ENCODE data around the gene URB2. TPM values are rescaled to one million over a fixed set of nuclear protein-coding genes. Genes with fewer than 3 reads are reported as not detected.
A peak's percentile ranks its signal among the peaks of the same experiment; 100 is the strongest.

Gene URB2
- total and polyA plus RNA-seq, 2 of the 13 experiments (the other 11 are each of a cell fraction or from before 2014, with no cell fraction given), result 4.0 to 17.6 TPM

GRCh38 chr1:229625915-229626831 lies at the start of gene URB2, which contains the start of gene TAF5L (continued):
- TF ChIP-seq MAZ (IDR thresholded peaks at IDR 0.05; ENCODE audit: borderline replicate concordance, low read depth, low read length), result peak; percentile 87
- peak; percentile 91 for TF ChIP-seq MAZ (CRISPR knock-in tag; IDR thresholded peaks at IDR 0.05; ENCODE audit: low read depth)
- TF ChIP-seq ZNF329 (CRISPR knock-in tag; IDR thresholded peaks at IDR 0.05; ENCODE audit: low read depth), result peak; percentile 40; the same call in 1 of the 2 replicates
- peak; percentile 99 for TF ChIP-seq MXI1 (IDR thresholded peaks at IDR 0.05; ENCODE audit: borderline replicate concordance, low read depth, low read length)
- TF ChIP-seq IKZF5 (CRISPR knock-in tag; IDR thresholded peaks at IDR 0.05), result no peak
- no peak for TF ChIP-seq DPF2 (CRISPR knock-in tag; IDR thresholded peaks at IDR 0.05; ENCODE audit: borderline replicate concordance, low read depth)
- no peak for TF ChIP-seq SMYD3 (CRISPR knock-in tag; IDR thresholded peaks at IDR 0.05)
- TF ChIP-seq ZFP91 (CRISPR knock-in tag; IDR thresholded peaks at IDR 0.05; ENCODE audit: borderline replicate concordance), result peak; percentile 67
- TF ChIP-seq RBAK (CRISPR knock-in tag; IDR thresholded peaks at IDR 0.05), result no peak
- 0 out of 2 replicates have a peak, but pooled peaks have one; percentile 36 for TF ChIP-seq ZBTB7A (CRISPR knock-in tag; IDR thresholded peaks at IDR 0.05)
- no peak for TF ChIP-seq HNRNPH1 (optimal IDR thresholded peaks at IDR 0.05; ENCODE audit: low read depth, low read length)
- no peak for TF ChIP-seq ZFAT (CRISPR knock-in tag; conservative IDR thresholded peaks at IDR 0.05)
- 0 out of 2 replicates have a peak, but pooled peaks have one; percentile 58 for TF ChIP-seq ZNF160 (CRISPR knock-in tag; IDR thresholded peaks at IDR 0.05)
- TF ChIP-seq ZNF839 (CRISPR knock-in tag; IDR thresholded peaks at IDR 0.05; ENCODE audit: borderline replicate concordance), result 0 out of 2 replicates have a peak, but pooled peaks have one; percentile 32
- TF ChIP-seq ZNF318 (CRISPR knock-in tag; IDR thresholded peaks at IDR 0.05), result no peak
- TF ChIP-seq GZF1 (CRISPR knock-in tag; IDR thresholded peaks at IDR 0.05), result no peak
